HG03354 (cell line): ENCODE measurements around the gene FBXO36.

ENCODE experiments used
- ATAC-seq: cut with Tn5 transposase; IDR thresholded peaks from one replicate; pipeline ENCODE4 v1.9.1; 2021; ENCODE audit warnings: mild to moderate bottlenecking; ENCODE audit not compliant: unreplicated experiment, poor library complexity, severe bottlenecking

Gene FBXO36

GRCh38 chr2:230023313-230023712, 101.0 kb downstream of the FBXO36 start:
- ATAC-seq, result no peak

GRCh38 chr2:230042195-230042594, 119.9 kb downstream of the FBXO36 start:
- ATAC-seq, result no peak

- no peak for ATAC-seq
Measured at GRCh38 chr2:230043025-230043424, 120.7 kb downstream of the FBXO36 start.

GRCh38 chr2:230043461-230043860, 121.2 kb downstream of the FBXO36 start:
- no peak for ATAC-seq

- no peak for ATAC-seq
Measured at GRCh38 chr2:230046491-230046890, 124.2 kb downstream of the FBXO36 start.

GRCh38 chr2:230048010-230048671, 125.8 kb downstream of the FBXO36 start:
- no peak for ATAC-seq

- ATAC-seq, result no peak
Measured at GRCh38 chr2:230050136-230050535, 127.8 kb downstream of the FBXO36 start.

GRCh38 chr2:230052299-230052698, 130.0 kb downstream of the FBXO36 start:
- no peak for ATAC-seq

- no peak for ATAC-seq
Measured at GRCh38 chr2:230053753-230054478, 131.6 kb downstream of the FBXO36 start.

GRCh38 chr2:230060672-230061293, 138.5 kb downstream of the FBXO36 start:
- ATAC-seq, result no peak
